GM12878 (cell line): Measurements from ENCODE around the gene NHSL1. TPM values are rescaled to one million over a fixed set of nuclear protein-coding genes. Genes with fewer than 3 reads are reported as not detected.

Source experiments
- ATAC-seq: fragments of 200-7000 bp; cut with Tn5 transposase; 3 replicates; pipeline ENCODE4 v1.9.1; 2020; ENCODE audit warnings: mild to moderate bottlenecking, moderate library complexity
- BruUV-seq: library from RNA; stranded (reverse); fragments of 400-500 nt; replicated peaks from 2 replicates; lab custom pipeline; 2021; lab: Mats Ljungman, UMichigan
- CTCF ChIA-PET: fragments of 300-600 bp; sonication (Branson Sonifier 250); formaldehyde crosslinking; extraction: SDS; loops from one replicate; lab custom pipeline; 2021; ENCODE audit warnings: inconsistent platforms; lab: Yijun Ruan, JAX
- POLR2A ChIA-PET: fragments of 350-600 bp; formaldehyde crosslinking; extraction: SDS; loops from one replicate; lab custom pipeline; 2021; ENCODE audit warnings: inconsistent platforms; lab: Charles Lee
- RAD21 ChIA-PET: fragments of 300-600 bp; sonication (Branson Sonifier 250); formaldehyde crosslinking; loops from one replicate; lab custom pipeline; 2023; ENCODE audit warnings: antibody characterized with exemption; ENCODE audit not compliant: unreplicated experiment; lab: Charles Lee
- SMC1A ChIA-PET: fragments of 300-600 bp; sonication (Branson Sonifier 250); formaldehyde crosslinking; loops from one replicate; lab custom pipeline; 2023; ENCODE audit not compliant: unreplicated experiment, uncharacterized antibody; lab: Charles Lee
- DNase-seq: peaks from one replicate; pipeline ENCODE4 v3.0.0-alpha.2; 2011; ENCODE audit warnings: low read depth, low spot score
- FAIRE-seq: peaks from 3 replicates; lab custom pipeline; 2011; peaks lifted over from hg19 to GRCh38; lab: Jason Lieb, UNC
- H2AFZ ChIP-seq: 2 replicates; pipeline ENCODE4 v1.6.0; 2011; ENCODE audit warnings: low read depth, low read length, control low read depth; ENCODE audit not compliant: control insufficient read depth
- H3K27ac ChIP-seq: 2 replicates; pipeline ENCODE4 v1.5.1; 2011; ENCODE audit warnings: control low read depth; ENCODE audit not compliant: control insufficient read depth, insufficient read depth
- H3K27me3 ChIP-seq, 2 experiments: replicated peaks in 1 of 2; 2 replicates each; pipeline versions ENCODE4 v1.6.0 to v1.6.1; 2011; ENCODE audit warnings: low read length in 1 of 2; ENCODE audit not compliant: control insufficient read depth in 2 of 2, insufficient read depth in 2 of 2
- H3K36me3 ChIP-seq, 2 experiments: 2 replicates each; pipeline ENCODE4 v1.5.1; 2011; ENCODE audit warnings: low read length in 1 of 2; ENCODE audit not compliant: control insufficient read depth in 2 of 2, insufficient read depth in 2 of 2
- H3K4me1 ChIP-seq: 2 replicates; pipeline ENCODE4 v1.6.1; 2011; ENCODE audit warnings: mild to moderate bottlenecking, low read length, moderate library complexity, mixed read lengths; ENCODE audit not compliant: control insufficient read depth, insufficient read depth
- H3K4me2 ChIP-seq: 2 replicates; pipeline ENCODE4 v1.6.0; 2011; ENCODE audit warnings: control low read depth; ENCODE audit not compliant: control insufficient read depth, insufficient read depth
- H3K4me3 ChIP-seq: fragments of 200-600 bp; sonication (generic); 2 replicates; pipeline ENCODE4 v1.5.1; 2016
- H3K79me2 ChIP-seq: 2 replicates; pipeline ENCODE4 v1.6.0; 2011; ENCODE audit warnings: low read length; ENCODE audit not compliant: control insufficient read depth, insufficient read depth
- H3K9ac ChIP-seq: 2 replicates; pipeline ENCODE4 v1.8.0; 2011; ENCODE audit warnings: low read length, control low read depth, mixed read lengths; ENCODE audit not compliant: control insufficient read depth, insufficient read depth
- H3K9me3 ChIP-seq: replicated peaks from 3 replicates; pipeline ENCODE4 v1.5.1; 2011; ENCODE audit warnings: mild to moderate bottlenecking, low read length; ENCODE audit not compliant: control insufficient read depth, insufficient read depth
- H4K20me1 ChIP-seq: 2 replicates; pipeline ENCODE4 v1.6.0; 2011; ENCODE audit not compliant: control insufficient read depth, insufficient read depth
- BCL11A ChIP-seq: IDR thresholded peaks from 2 replicates; pipeline ENCODE4 v1.6.1; 2011; ENCODE audit warnings: low read depth, low read length
- CBX5 ChIP-seq: sonication (generic); IDR thresholded peaks from 2 replicates; pipeline ENCODE4 v1.6.1; 2016; ENCODE audit warnings: low read depth, moderate library complexity, mild to moderate bottlenecking, inconsistent platforms
- DPF2 ChIP-seq: fragments of 450-650 bp; IDR thresholded peaks from 2 replicates; pipeline ENCODE4 v1.6.1; 2017; ENCODE audit warnings: mild to moderate bottlenecking
- FOS ChIP-seq: IDR thresholded peaks from 3 replicates; pipeline ENCODE4 v1.6.1; 2011; ENCODE audit warnings: borderline replicate concordance; ENCODE audit not compliant: insufficient read length; ENCODE audit errors: extremely low read depth
- HCFC1 ChIP-seq: fragments of 150-350 bp; IDR thresholded peaks from 2 replicates; pipeline ENCODE4 v1.6.1; 2014; ENCODE audit warnings: low read length
- LARP7 ChIP-seq: fragments of 450-650 bp; IDR thresholded peaks from 2 replicates; pipeline ENCODE4 v1.6.1; 2017; ENCODE audit warnings: mild to moderate bottlenecking
- MYB ChIP-seq: fragments of 150-350 bp; IDR thresholded peaks from 2 replicates; pipeline ENCODE4 v1.6.1; 2014; ENCODE audit warnings: mild to moderate bottlenecking, low read depth, low read length, borderline replicate concordance
- NFIC ChIP-seq: IDR thresholded peaks from 2 replicates; pipeline ENCODE4 v1.6.1; 2012; ENCODE audit warnings: low read depth, mild to moderate bottlenecking, inconsistent platforms, low read length, moderate library complexity
- NFYA ChIP-seq: IDR thresholded peaks from 2 replicates; pipeline ENCODE4 v1.6.1; 2011; ENCODE audit warnings: low read depth, mild to moderate bottlenecking, low read length, improper control_type of control experiment, borderline replicate concordance
- POLR2AphosphoS5 ChIP-seq: IDR thresholded peaks from 2 replicates; pipeline ENCODE4 v1.6.1; 2011; ENCODE audit warnings: mild to moderate bottlenecking, low read length, inconsistent platforms
- SIN3A ChIP-seq: IDR thresholded peaks from 2 replicates; pipeline ENCODE4 v1.6.1; 2012; ENCODE audit warnings: low read depth, low read length, improper control_type of control experiment
- TARDBP ChIP-seq: IDR thresholded peaks from 2 replicates; pipeline ENCODE4 v1.6.1; 2016; ENCODE audit warnings: borderline replicate concordance
- ZNF217 ChIP-seq: fragments of 450-650 bp; IDR thresholded peaks from 2 replicates; pipeline ENCODE4 v1.6.1; 2017; ENCODE audit warnings: antibody characterized with exemption, mild to moderate bottlenecking
- WGBS: methylation state at CpG from one replicate; pipeline ENCODE4 v1.1.6; 2016; ENCODE audit warnings: low lambda C conversion rate; ENCODE audit not compliant: insufficient replicate concordance, insufficient coverage; ENCODE audit errors: missing lambda C conversion rate; 5-methylcytosine and 5-hydroxymethylcytosine counted together
- in situ Hi-C: fragments of 300-500 bp; cut with MboI; formaldehyde crosslinking; loops from 9 replicates; pipeline ENCODE4 v1.14.3; 2018; ENCODE audit warnings: mixed read lengths
- intact Hi-C: fragments of 100-400 bp; cut with micrococcal nuclease; formaldehyde crosslinking; loops from one replicate; pipeline ENCODE4 v1.14.2; 2022; ENCODE audit not compliant: unreplicated experiment
- polyA plus RNA-seq, 11 experiments: library from polyadenylated mRNA; depleted of rRNA in 4 of 11; unstranded in 6 of 11; stranded (reverse) in 5 of 11; fragments of >200 nt; fragmentation: Nextera tagmentation in 4 of 11; fragmentation: Illumina TruSeq in 1 of 11; extraction: Ambion mirVana in 4 of 11; extraction: Trizol in 1 of 11; gene quantifications; 1 replicate in 1 of 11; 2 replicates in 10 of 11; pipeline versions ENCODE4 v1.2.1 to v1.2.3, GENCODE V29; 2011 to 2016; ENCODE audit warnings: inconsistent platforms in 2 of 11, missing spikeins in 2 of 11, low read depth in 1 of 11
- total RNA-seq, 4 experiments: library from RNA; depleted of rRNA in 3 of 4; stranded (reverse); fragments of >200 nt in 3 of 4; fragmentation: Illumina TruSeq in 1 of 4; extraction: Trizol in 1 of 4; gene quantifications; 2 replicates each; pipeline versions ENCODE4 v1.2.1 to v1.2.3, GENCODE V29; 2013 to 2021
- TF ChIP-seq, protein P1 (sequence below): fragments of 450-650 bp; IDR thresholded peaks from 2 replicates; pipeline ENCODE4 v1.6.1; 2018; ENCODE audit warnings: borderline replicate concordance, mild to moderate bottlenecking; ENCODE audit not compliant: partially characterized antibody
- TF ChIP-seq, protein P2 (sequence below): IDR thresholded peaks from 2 replicates; pipeline ENCODE4 v1.6.1; 2012; ENCODE audit warnings: low read depth, low read length, improper control_type of control experiment
- TF ChIP-seq, protein P3 (sequence below): fragments of 150-350 bp; IDR thresholded peaks from 2 replicates; pipeline ENCODE4 v1.6.1; 2016; ENCODE audit warnings: low read depth, low read length

Gene NHSL1
- total and polyA plus RNA-seq, 10 of the 15 experiments (the other 5 are each of a cell fraction or from before 2014, with no cell fraction given) = 0.26 to 14.1 (median 0.90) TPM

DNA sequence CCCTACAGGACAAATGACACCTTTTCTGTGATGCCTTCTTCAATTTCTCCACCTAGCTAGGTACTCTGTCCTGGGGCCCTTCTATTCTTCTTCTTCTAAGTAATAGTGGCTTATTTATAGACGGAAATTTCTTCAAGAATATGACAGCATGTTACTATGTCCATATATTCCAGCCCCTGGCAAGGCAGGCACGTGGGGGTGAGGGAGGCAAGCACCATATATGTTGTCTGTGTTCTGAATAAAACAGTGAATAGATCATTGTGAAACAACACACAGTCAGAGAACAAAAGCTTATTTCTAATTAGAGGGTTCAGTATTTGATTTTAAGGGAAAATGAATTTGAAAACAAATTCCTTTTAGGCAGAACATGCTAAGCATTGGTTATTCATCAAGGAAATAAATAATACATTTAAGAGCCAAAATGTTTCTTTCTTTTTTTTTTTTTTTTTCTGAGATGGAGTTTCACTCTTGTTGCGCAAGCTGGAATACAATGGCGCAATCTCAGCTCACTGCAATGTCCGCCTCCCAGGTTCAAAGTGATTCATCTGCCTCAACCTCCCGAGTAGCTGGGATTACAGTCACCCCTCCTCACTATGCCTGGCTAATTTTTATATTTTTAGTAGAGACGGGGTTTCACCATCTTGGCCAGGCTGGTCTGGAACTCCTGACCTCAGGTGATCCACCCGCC, 89.1 kb downstream of the NHSL1 start:
- no peaks in the 10 kb centered on the region for H3K9me3 ChIP-seq
- ChIA-PET SMC1A (interaction anchor here (1.0 to 1.5 kb wide), 3 partner anchors 45 to 100 kb away, joined by 3 to 4 read pairs (median 3); no protein-coding TSS in a partner anchor), RAD21 (interaction anchor here (0.6 kb wide), 1 partner anchor 290 kb away, joined by 3 read pairs; no protein-coding TSS in a partner anchor), CTCF (no interaction called here), POLR2A (interaction anchor here (0.6 to 0.7 kb wide), 4 partner anchors 145 to 1722 kb away, joined by 3 to 5 read pairs (median 3); no protein-coding TSS in a partner anchor)
- WGBS = 74% methylated on average over 8 of the region's 8 CpGs
- H2AFZ ChIP-seq = no peak overlapping the region
- H3K4me1 ChIP-seq = peaks cover 6% of the 10 kb centered on the region; the same call in 1 of the 2 replicates
- ATAC-seq (no peak), DNase-seq (no peak), FAIRE-seq (no peak)
- H3K27me3 ChIP-seq = no peaks in the 10 kb centered on the region
- no peak overlapping the region for H3K4me3 ChIP-seq
- no peaks in the 10 kb centered on the region for H3K79me2 ChIP-seq
- H3K36me3 ChIP-seq = peaks cover 1 to 5% of the 10 kb centered on the region in 2 experiments; a peak in 3 of 4 replicates
- in situ Hi-C loops (no loop called here), intact Hi-C loops (no loop called here)
- H3K4me2 ChIP-seq = no peak overlapping the region
- no peaks in the 10 kb centered on the region for H4K20me1 ChIP-seq
- no peak overlapping the region for H3K27ac ChIP-seq
- H3K9ac ChIP-seq = no peak overlapping the region
- no TSS peak for BruUV-seq
- TF ChIP-seq FOS = no peak
- no peak for TF ChIP-seq CBX5
- no peak for TF ChIP-seq MYB
- TF ChIP-seq, protein P1, sequence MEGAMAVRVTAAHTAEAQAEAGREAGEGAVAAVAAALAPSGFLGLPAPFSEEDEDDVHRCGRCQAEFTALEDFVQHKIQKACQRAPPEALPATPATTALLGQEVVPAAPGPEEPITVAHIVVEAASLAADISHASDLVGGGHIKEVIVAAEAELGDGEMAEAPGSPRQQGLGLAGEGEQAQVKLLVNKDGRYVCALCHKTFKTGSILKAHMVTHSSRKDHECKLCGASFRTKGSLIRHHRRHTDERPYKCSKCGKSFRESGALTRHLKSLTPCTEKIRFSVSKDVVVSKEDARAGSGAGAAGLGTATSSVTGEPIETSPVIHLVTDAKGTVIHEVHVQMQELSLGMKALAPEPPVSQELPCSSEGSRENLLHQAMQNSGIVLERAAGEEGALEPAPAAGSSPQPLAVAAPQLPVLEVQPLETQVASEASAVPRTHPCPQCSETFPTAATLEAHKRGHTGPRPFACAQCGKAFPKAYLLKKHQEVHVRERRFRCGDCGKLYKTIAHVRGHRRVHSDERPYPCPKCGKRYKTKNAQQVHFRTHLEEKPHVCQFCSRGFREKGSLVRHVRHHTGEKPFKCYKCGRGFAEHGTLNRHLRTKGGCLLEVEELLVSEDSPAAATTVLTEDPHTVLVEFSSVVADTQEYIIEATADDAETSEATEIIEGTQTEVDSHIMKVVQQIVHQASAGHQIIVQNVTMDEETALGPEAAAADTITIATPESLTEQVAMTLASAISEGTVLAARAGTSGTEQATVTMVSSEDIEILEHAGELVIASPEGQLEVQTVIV = no peak
- TF ChIP-seq, protein P2, sequence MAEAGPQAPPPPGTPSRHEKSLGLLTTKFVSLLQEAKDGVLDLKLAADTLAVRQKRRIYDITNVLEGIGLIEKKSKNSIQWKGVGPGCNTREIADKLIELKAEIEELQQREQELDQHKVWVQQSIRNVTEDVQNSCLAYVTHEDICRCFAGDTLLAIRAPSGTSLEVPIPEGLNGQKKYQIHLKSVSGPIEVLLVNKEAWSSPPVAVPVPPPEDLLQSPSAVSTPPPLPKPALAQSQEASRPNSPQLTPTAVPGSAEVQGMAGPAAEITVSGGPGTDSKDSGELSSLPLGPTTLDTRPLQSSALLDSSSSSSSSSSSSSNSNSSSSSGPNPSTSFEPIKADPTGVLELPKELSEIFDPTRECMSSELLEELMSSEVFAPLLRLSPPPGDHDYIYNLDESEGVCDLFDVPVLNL = no peak
- no peak for TF ChIP-seq LARP7
- no peak for TF ChIP-seq NFIC
- no peak for TF ChIP-seq HCFC1
- no peak for TF ChIP-seq TARDBP
- TF ChIP-seq, protein P3, sequence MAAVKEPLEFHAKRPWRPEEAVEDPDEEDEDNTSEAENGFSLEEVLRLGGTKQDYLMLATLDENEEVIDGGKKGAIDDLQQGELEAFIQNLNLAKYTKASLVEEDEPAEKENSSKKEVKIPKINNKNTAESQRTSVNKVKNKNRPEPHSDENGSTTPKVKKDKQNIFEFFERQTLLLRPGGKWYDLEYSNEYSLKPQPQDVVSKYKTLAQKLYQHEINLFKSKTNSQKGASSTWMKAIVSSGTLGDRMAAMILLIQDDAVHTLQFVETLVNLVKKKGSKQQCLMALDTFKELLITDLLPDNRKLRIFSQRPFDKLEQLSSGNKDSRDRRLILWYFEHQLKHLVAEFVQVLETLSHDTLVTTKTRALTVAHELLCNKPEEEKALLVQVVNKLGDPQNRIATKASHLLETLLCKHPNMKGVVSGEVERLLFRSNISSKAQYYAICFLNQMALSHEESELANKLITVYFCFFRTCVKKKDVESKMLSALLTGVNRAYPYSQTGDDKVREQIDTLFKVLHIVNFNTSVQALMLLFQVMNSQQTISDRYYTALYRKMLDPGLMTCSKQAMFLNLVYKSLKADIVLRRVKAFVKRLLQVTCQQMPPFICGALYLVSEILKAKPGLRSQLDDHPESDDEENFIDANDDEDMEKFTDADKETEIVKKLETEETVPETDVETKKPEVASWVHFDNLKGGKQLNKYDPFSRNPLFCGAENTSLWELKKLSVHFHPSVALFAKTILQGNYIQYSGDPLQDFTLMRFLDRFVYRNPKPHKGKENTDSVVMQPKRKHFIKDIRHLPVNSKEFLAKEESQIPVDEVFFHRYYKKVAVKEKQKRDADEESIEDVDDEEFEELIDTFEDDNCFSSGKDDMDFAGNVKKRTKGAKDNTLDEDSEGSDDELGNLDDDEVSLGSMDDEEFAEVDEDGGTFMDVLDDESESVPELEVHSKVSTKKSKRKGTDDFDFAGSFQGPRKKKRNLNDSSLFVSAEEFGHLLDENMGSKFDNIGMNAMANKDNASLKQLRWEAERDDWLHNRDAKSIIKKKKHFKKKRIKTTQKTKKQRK = no peak
- no peak for TF ChIP-seq BCL11A
- TF ChIP-seq POLR2AphosphoS5 = no peak
- TF ChIP-seq ZNF217 = no peak
- no peak for TF ChIP-seq DPF2
- no peak for TF ChIP-seq SIN3A
- TF ChIP-seq NFYA = no peak
